NCI-H446 (cell line): ENCODE measurements around the gene IGSF21.
A peak's percentile ranks its signal among the peaks of the same experiment; 100 is the strongest.

Source experiments
- DNase-seq, 2 experiments: peaks; one replicate each; lab custom pipeline; 2025; lab: John Stamatoyannopoulos, UW

Gene IGSF21

GRCh38 chr1:18326211-18326897, 218.8 kb downstream of the IGSF21 start:
- peak; percentile 73 to 76 for DNase-seq

GRCh38 chr1:18327650-18328049, 220.1 kb downstream of the IGSF21 start:
- DNase-seq: no peak

- DNase-seq: no peak
Measured at GRCh38 chr1:18328803-18329202, 221.2 kb downstream of the IGSF21 start.

DNA sequence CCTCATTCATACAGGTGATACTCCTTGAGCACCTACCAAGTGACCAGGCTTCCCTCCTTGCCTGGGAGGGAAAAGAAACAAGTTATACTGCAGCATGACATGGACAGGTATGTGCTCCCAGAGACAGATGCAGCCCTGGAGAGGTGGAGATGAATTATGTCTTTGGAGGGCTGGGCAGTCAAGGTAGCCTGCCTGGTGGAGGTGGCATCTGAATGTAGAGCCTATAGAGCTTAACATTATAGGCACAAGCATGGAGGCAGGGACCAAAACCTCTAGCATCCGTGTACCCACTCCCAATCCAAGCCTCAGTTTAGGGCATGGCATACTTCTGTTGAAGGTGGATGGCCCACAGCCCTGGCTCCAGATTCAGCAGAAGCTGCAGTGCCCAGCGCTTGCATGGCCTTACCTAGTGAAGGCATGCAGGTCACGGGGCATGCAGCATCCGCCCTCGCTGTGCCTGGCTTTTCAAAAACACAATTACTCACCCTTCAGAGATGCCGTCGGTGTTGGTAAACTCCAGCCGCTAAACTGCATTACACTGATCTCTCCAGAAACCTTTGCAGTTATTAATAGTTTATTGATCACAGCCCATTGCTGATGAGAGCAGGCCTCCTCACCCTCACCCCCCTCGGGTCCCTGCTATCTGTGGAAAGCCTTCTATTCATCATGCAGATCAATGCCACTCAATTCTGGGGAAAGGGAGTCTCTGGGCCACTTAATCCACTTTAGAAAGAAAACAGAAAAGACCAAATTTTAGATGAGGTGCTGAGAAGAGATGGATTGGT, 222.1 kb downstream of the IGSF21 start:
- no peak for DNase-seq

DNA sequence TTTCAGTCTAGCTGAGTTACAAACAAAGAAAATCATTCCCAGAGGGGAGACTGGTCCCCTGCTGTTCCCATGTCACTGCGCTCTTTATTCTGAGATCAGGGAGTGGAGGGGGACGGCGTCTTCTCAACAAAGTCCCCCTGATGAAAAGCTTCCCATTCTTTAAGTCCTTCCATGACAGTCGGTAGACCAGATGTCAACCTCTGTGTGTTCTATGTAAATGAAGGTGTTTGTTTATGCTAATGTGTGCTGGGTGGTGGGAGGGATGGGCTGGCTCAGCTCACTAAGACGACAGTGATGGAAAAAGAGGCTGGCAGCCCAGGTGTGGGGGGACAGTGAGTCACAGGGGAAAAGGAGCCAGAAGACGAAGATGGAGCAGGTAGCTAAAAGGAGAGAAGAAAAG, 225.0 kb downstream of the IGSF21 start:
- DNase-seq: no peak

- DNase-seq: no peak
Measured at GRCh38 chr1:18333220-18333619, 225.6 kb downstream of the IGSF21 start.

DNA sequence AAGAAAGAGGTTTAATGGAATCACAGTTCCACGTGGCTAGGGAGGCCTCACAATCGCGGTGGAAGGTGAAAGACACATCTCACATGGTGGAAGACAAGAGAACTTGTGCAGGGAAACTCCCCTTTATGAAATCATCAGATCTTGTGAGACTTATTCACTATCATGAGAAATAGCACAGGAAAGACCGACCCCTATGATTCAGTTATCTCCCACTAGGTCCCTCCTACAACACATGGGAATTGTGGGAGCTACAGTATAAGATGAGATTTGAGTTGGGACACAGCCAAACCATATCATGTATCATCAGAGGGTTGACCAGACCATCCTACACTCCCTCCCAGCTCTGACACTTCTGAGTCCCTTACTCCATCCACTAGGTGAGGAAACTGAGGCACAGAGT, 229.2 kb downstream of the IGSF21 start:
- DNase-seq: no peak

DNA sequence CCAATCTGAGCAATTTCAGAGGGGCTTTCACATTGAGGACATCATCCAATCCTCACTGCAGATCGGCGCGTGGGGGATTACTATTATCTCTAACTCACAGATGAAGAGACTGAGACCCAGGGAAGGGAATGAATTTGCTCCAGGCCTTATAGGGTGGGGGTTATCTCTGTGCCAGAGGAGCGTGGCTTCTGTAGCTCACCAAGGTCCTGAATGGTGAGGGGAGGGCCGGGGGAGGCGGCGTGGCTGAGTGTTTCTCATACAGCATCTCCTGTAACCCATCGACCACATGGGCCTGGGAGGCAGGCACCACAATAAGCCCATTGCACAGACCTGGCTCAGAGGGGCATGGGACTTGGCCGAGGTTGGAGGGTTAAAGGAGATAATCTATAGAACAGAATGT, 230.2 kb downstream of the IGSF21 start:
- no peak for DNase-seq

- no peak for DNase-seq
Measured at GRCh38 chr1:18339161-18339560, 231.6 kb downstream of the IGSF21 start.

GRCh38 chr1:18340158-18340764, 232.7 kb downstream of the IGSF21 start:
- DNase-seq: no peak

DNA sequence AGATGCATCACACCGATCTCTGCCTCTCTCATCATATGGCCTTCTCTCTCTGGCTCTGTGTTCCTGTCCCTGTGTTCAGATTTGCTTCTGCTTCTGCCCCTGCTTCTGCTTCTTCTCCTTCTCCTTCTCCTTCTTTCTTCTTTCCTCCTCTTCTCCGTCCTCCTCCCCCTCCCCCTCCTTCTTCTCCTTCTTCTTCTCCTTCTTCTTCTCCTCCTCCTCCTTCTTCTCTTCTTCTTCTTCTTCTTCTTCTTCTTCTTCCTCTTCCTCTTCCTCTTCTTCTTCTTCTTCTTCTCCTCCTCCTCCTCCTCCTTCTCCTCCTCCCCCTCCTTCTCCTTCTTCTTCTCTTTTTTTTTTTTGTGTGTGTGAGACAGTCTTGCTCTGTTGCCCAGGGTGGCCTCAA, 233.2 kb downstream of the IGSF21 start:
- DNase-seq: no peak

GRCh38 chr1:18341291-18342069, 233.9 kb downstream of the IGSF21 start:
- DNase-seq: peak in 1 of 2 experiments; percentile 79

- DNase-seq: no peak
Measured at GRCh38 chr1:18342744-18343143, 235.1 kb downstream of the IGSF21 start.

- peak; percentile 72 to 90 for DNase-seq
Measured at GRCh38 chr1:18343581-18343980, 236.0 kb downstream of the IGSF21 start.

- peak; percentile 54 to 94 for DNase-seq
Measured at GRCh38 chr1:18344755-18345154, 237.2 kb downstream of the IGSF21 start.

DNA sequence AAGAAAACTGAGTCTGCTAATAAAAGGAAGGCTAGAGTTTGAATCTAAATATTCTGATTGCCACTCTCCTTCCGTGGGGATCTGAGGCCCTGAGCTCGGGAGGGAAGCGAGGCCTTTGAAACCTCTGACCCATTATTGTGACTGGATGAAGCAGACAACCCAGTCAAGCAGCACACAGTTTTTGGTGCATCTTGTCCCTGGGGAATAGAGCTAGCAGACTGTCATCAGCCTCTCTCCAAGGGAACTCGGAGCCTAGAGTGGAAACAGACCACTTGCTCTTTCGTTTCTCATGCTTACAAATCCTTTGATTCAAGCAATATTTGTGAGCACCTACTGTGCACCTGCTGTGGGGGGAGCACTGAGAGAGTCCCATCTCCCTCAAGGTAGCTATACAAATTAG, 240.0 kb downstream of the IGSF21 start:
- no peak for DNase-seq

GRCh38 chr1:18348354-18348753, 240.8 kb downstream of the IGSF21 start:
- no peak for DNase-seq

- DNase-seq: no peak
Measured at GRCh38 chr1:18350747-18351146, 243.1 kb downstream of the IGSF21 start.

DNA sequence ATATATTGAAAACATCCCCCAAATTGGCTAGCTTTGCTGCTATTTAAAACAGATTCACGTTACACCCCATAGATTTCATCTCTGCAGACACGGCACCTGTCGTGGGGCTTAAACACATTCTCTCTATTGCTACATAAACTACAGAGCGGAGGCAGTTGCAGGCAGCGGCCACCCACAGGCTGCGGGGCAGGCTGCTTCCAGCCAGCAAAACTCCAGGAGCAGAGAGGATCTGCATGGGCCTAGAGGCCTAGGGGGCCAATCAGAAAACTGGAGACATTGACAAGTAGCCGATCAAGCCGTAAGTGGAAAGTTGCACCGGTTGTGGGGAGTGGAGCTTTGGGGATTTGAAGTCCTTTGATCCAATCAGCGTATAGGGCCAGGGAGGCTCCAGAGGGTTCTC, 244.1 kb downstream of the IGSF21 start:
- DNase-seq: no peak

DNA sequence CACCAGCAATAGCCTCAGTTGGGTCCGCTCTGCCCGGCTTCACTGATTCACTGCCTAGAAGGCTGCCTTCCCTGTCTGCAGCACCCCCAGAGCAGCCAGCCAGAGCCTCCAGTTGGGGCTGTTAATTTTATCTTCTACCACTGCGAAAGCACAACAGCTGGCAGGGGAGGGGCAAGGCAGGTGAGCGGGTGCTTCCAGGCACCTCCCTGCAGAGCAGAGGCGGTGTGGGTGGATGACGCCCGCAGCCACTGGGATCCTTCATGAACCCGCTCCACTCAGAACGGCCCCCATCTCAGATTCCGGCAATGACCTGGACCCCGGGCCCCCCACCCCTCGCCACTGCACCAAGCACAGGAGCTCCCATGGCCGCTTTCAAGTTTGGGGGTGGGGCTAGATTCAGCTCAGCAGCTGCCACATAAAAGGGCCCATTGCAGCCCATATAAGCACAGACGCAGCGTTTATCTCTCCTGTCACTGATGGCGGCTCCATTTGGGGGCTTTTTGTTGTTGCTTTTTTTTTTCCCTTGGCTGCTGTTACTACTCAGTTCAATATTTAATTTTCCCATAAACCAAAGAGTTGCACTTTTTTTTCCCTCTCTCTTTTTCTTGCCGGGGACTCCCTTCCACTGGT, 245.2 kb downstream of the IGSF21 start:
- no peak for DNase-seq

GRCh38 chr1:18353528-18353927, 245.9 kb downstream of the IGSF21 start:
- no peak for DNase-seq

DNA sequence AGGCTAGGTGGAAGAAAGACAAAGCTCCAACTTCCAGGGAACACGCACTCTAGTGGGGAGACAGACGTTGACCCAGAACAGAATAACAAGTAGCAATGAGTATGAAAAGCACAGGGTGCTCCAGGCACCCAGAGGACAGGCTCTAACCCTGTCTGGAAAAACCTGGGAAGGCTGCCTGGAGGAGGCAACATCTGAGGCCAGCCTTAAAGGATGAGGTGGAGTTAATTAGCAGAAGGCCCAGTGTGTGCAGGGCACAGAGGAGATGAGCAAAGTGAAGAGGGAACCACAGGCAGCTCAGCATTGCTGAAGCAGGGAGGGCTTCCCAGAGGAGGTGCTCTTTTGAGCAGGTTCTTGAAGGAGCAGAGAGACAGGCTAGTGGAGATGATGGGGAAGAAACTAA, 246.4 kb downstream of the IGSF21 start:
- no peak for DNase-seq
